HepG2 (cell line): ENCODE data around the gene AKR1A1. TPM values are rescaled to one million over a fixed set of nuclear protein-coding genes. Genes with fewer than 3 reads are reported as not detected.

Source experiments
- ATF4 ChIP-seq, 2 experiments: fragments of 450-650 bp in 1 of 2; sonication (generic) in 1 of 2; formaldehyde crosslinking; IDR thresholded peaks; 2 replicates each; pipeline versions ENCODE4 v1.5.0 to v1.8.0; 2020 to 2022; ENCODE audit warnings: mild to moderate bottlenecking in 1 of 2, missing genetic modification reagents in 1 of 2
- CERS6 ChIP-seq: sonication (generic); formaldehyde crosslinking; IDR thresholded peaks from 2 replicates; pipeline ENCODE4 v1.5.0; 2020; ENCODE audit warnings: missing genetic modification reagents
- KDM1A ChIP-seq: IDR thresholded peaks from 2 replicates; pipeline ENCODE4 v1.6.1; 2016; ENCODE audit warnings: missing compliant biosample characterization
- MAFK ChIP-seq, 2 experiments: IDR thresholded peaks in 1 of 2; conservative IDR thresholded peaks in 1 of 2; 2 replicates each; pipeline ENCODE4 v1.6.1; 2011; ENCODE audit warnings: improper control_type of control experiment in 2 of 2, low read length in 2 of 2
- MLXIP ChIP-seq: sonication (generic); formaldehyde crosslinking; IDR thresholded peaks from 2 replicates; pipeline ENCODE4 v1.9.0; 2021; ENCODE audit warnings: missing genetic modification reagents, borderline replicate concordance
- POGK ChIP-seq: sonication (generic); formaldehyde crosslinking; conservative IDR thresholded peaks from 2 replicates; pipeline ENCODE4 v1.8.0; 2022; ENCODE audit warnings: mild to moderate bottlenecking, moderate library complexity, missing genetic modification reagents
- TEF ChIP-seq: sonication (generic); formaldehyde crosslinking; IDR thresholded peaks from 2 replicates; pipeline ENCODE4 v1.5.0; 2020; ENCODE audit warnings: missing genetic modification reagents
- TFDP2 ChIP-seq: sonication (generic); formaldehyde crosslinking; IDR thresholded peaks from 2 replicates; pipeline ENCODE4 v1.4.0; 2020; ENCODE audit warnings: missing genetic modification reagents
- ZBTB10 ChIP-seq: sonication (generic); formaldehyde crosslinking; IDR thresholded peaks from 2 replicates; pipeline ENCODE4 v1.4.0; 2020; ENCODE audit warnings: missing genetic modification reagents, borderline replicate concordance
- ZNF207 ChIP-seq: fragments of 450-650 bp; IDR thresholded peaks from 2 replicates; pipeline ENCODE4 v1.6.1; 2016; ENCODE audit warnings: antibody characterized with exemption, borderline replicate concordance
- ZNF549 ChIP-seq: sonication (generic); formaldehyde crosslinking; IDR thresholded peaks from 2 replicates; pipeline ENCODE4 v1.5.0; 2020; ENCODE audit warnings: missing genetic modification reagents
- polyA plus RNA-seq, 8 experiments: library from polyadenylated mRNA; depleted of rRNA in 3 of 8; stranded (reverse) in 7 of 8; unstranded in 1 of 8; fragments of >200 nt; fragmentation: Illumina TruSeq in 4 of 8; extraction: Trizol in 4 of 8; gene quantifications; 2 replicates each; pipeline versions ENCODE4 v1.2.1 to v1.2.3, GENCODE V29; 2011 to 2016; ENCODE audit warnings: low read depth in 4 of 8, missing spikeins in 1 of 8, mixed read lengths in 1 of 8; ENCODE audit not compliant: insufficient read depth in 1 of 8
- total RNA-seq, 5 experiments: library from RNA; depleted of rRNA; stranded (reverse); fragments of >200 nt; fragmentation: Illumina TruSeq; extraction: Trizol; gene quantifications; 2 replicates each; pipeline ENCODE4 v1.2.3, GENCODE V29; 2016; ENCODE audit warnings: low read depth in 1 of 5

Gene AKR1A1
- total and polyA plus RNA-seq, 2 of the 13 experiments (the other 11 are each of a cell fraction or from before 2014, with no cell fraction given): 181 to 217 TPM

DNA sequence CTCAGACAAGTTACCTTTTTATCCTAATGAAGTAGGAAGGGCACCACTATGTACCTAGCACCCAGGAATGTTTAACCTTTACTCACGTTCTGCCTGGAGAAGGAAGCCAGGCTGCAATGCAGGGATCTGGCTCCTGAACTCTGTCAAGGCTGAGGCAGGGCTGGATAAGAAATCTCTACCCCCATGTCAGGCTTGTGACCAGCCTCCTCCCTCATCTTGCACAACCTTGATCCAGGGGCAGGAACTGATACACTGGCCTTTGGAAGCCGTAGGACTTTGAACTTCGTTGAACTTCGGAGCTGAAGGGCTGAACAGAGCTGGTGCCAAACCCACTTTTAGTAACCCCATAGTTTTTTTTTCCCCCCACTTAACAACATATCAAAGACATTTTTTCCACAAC is 8.0 kb upstream of the AKR1A1 start (continued):
- no peak for TF ChIP-seq MLXIP (CRISPR knock-in tag)
- TF ChIP-seq CERS6 (CRISPR knock-in tag): no peak
- TF ChIP-seq MAFK (conservative IDR thresholded peaks at IDR 0.05 in 1 of 2, IDR thresholded peaks at IDR 0.05 in 1 of 2; ENCODE audit: low read length in 2 of 2): no peak
- no peak; the same call in 1 of the 2 replicates for TF ChIP-seq TFDP2
- no peak for TF ChIP-seq ZBTB10
- TF ChIP-seq ZNF207: no peak
- TF ChIP-seq TEF (CRISPR knock-in tag): no peak
- TF ChIP-seq ATF4 (CRISPR knock-in tag; IDR thresholded peaks at IDR 0.05): no peak
- peak; percentile 53; the same call in 1 of the 2 replicates for TF ChIP-seq POGK (CRISPR knock-in tag)
- TF ChIP-seq KDM1A (CRISPR knock-in tag): peak; percentile 81; the same call in 1 of the 2 replicates
- no peak for TF ChIP-seq ZNF549 (CRISPR knock-in tag)
